ENCODE measurements around the gene RXYLT1. TPM values are rescaled to one million over a fixed set of nuclear protein-coding genes. Genes with fewer than 3 reads are reported as not detected.
A peak's percentile ranks its signal among the peaks of the same experiment; 100 is the strongest.

The RXYLT1 gene
- total RNA-seq, 3 donors from 2014 or later: 16.0 to 20.2 (median 19.0) TPM

GRCh38 chr12:63846238-63846967 lies 66.7 kb downstream of the RXYLT1 start:
- intact Hi-C loops (cut with DNase I; ENCODE audit: low total_unique reads): loop anchor here (10.0 kb wide), 1 partner anchor 248 kb away; no protein-coding TSS in a partner anchor
- Histone ChIP-seq H3K27ac (peak overlapping the region; percentile 9 to 15), H3K9me3 (no peaks in the 10 kb centered on the region), H3K4me3 (peak overlapping the region; percentile 93 to 99 (median 98)), H3K36me3 (no peaks in the 10 kb centered on the region), H3K27me3 (no peaks in the 10 kb centered on the region), H3K4me1 (peaks cover 0 to 15% of the 10 kb centered on the region in 2 donors)
- DNase-seq (ENCODE audit: low spot score in 2 of 2): no peak
- TF ChIP-seq POLR2A (IDR thresholded peaks at IDR 0.05) (no peak), POLR2AphosphoS5 (IDR thresholded peaks at IDR 0.05) (no peak), CTCF (IDR thresholded peaks at IDR 0.05) (no peak)

GRCh38 chr12:63848450-63848849 lies 68.7 kb downstream of the RXYLT1 start:
- Histone ChIP-seq H3K27me3 (no peaks in the 10 kb centered on the region), H3K4me3 (no peak overlapping the region), H3K27ac (no peak overlapping the region), H3K36me3 (no peaks in the 10 kb centered on the region), H3K9me3 (no peaks in the 10 kb centered on the region), H3K4me1 (peaks cover 0 to 15% of the 10 kb centered on the region in 2 donors)
- DNase-seq (ENCODE audit: low spot score in 2 of 2): no peak
- intact Hi-C loops (cut with DNase I; ENCODE audit: low total_unique reads): loop anchor here (10.0 kb wide), 1 partner anchor 246 kb away; no protein-coding TSS in a partner anchor
- no peak for TF ChIP-seq POLR2A (IDR thresholded peaks at IDR 0.05)
- TF ChIP-seq CTCF (IDR thresholded peaks at IDR 0.05): no peak
- no peak for TF ChIP-seq POLR2AphosphoS5 (IDR thresholded peaks at IDR 0.05)

DNA sequence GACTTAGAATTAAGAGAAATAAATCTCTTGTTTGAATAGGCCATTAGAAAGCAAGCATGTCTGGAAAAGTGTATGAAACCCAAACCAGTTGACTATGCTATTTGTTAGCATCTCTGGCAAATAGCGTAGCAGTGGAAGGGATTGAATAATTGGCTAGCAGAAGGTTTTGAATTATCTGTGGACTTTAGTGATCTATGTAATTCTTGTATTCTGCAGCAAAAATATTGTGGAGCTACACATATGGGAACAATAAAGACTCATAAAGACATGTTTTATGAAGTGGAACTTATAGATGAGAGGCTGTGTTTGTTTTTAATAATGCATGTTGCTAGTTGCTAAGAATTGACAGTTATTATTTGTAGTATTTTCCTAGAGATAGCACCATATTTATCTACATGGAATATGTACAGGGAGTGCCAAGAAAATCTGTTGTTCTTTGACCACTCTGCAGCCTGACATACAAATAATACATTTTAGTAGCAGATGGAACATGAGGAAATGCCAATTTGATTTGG lies 69.5 kb downstream of the RXYLT1 start:
- intact Hi-C loops (cut with DNase I; ENCODE audit: low total_unique reads): loop anchor here (10.0 kb wide), 1 partner anchor 246 kb away; no protein-coding TSS in a partner anchor
- Histone ChIP-seq H3K4me3 (no peak overlapping the region), H3K36me3 (no peaks in the 10 kb centered on the region), H3K4me1 (peaks cover 0 to 15% of the 10 kb centered on the region in 2 donors), H3K9me3 (no peaks in the 10 kb centered on the region), H3K27me3 (no peaks in the 10 kb centered on the region), H3K27ac (no peak overlapping the region)
- no peak for DNase-seq (ENCODE audit: low spot score in 2 of 2)
- no peak for TF ChIP-seq POLR2A (IDR thresholded peaks at IDR 0.05)

GRCh38 chr12:63849641-63850040 lies 69.9 kb downstream of the RXYLT1 start:
- Histone ChIP-seq H3K4me1 (peaks cover 0 to 15% of the 10 kb centered on the region in 2 donors), H3K9me3 (no peaks in the 10 kb centered on the region), H3K27me3 (no peaks in the 10 kb centered on the region), H3K36me3 (no peaks in the 10 kb centered on the region), H3K27ac (no peak overlapping the region), H3K4me3 (no peak overlapping the region)
- intact Hi-C loops (cut with DNase I; ENCODE audit: low total_unique reads): loop anchor here (10.0 kb wide), 1 partner anchor 245 kb away; no protein-coding TSS in a partner anchor
- TF ChIP-seq POLR2AphosphoS5 (IDR thresholded peaks at IDR 0.05) (no peak), CTCF (IDR thresholded peaks at IDR 0.05) (no peak), POLR2A (IDR thresholded peaks at IDR 0.05) (no peak)
- no peak for DNase-seq (ENCODE audit: low spot score in 2 of 2)

DNA sequence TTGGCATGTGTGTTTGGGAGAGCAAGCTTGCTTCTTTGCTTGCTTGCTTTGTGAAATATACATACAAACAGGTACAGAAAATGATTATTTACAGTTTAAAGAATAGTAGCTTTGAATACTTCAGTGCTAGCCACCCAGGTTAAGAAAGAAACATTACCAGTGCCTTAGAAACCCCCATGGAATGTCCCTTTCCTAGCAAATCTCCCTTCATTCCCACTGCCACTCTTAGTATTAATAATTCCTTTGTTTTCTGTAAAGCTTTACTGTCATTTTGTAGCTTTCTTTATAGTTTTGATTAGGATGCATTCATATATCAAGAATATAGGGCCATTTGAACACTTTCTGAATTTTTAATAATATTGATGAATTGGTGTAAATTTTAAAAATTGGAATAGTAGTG lies 74.3 kb downstream of the RXYLT1 start:
- Histone ChIP-seq H3K36me3 (no peaks in the 10 kb centered on the region), H3K9me3 (no peaks in the 10 kb centered on the region), H3K27me3 (no peaks in the 10 kb centered on the region), H3K4me3 (no peak overlapping the region), H3K4me1 (no peaks in the 10 kb centered on the region), H3K27ac (no peak overlapping the region)
- intact Hi-C loops (cut with DNase I; ENCODE audit: low total_unique reads): no loop called here
- TF ChIP-seq POLR2AphosphoS5 (IDR thresholded peaks at IDR 0.05) (no peak), CTCF (IDR thresholded peaks at IDR 0.05) (no peak), POLR2A (IDR thresholded peaks at IDR 0.05) (no peak)
- no peak for DNase-seq (ENCODE audit: low spot score in 2 of 2)

Data from breast epithelium (tissue), 4 donors.